WTC11 (cell line): Measurements from ENCODE around the gene TESK2. TPM values are rescaled to one million over a fixed set of nuclear protein-coding genes. Genes with fewer than 3 reads are reported as not detected.

Source experiments
- ATAC-seq: fragments of 200-7000 bp; cut with Tn5 transposase; 2 replicates; pipeline ENCODE4 v1.10.0; 2021; ENCODE audit warnings: mild to moderate bottlenecking, moderate library complexity
- CTCF ChIA-PET: fragments of 300-600 bp; sonication (Branson Sonifier 250); formaldehyde crosslinking; loops from one replicate; lab custom pipeline; 2021; ENCODE audit warnings: antibody characterized with exemption; lab: Charles Lee
- POLR2A ChIA-PET: fragments of 350-600 bp; sonication (Branson Sonifier 250); formaldehyde crosslinking; loops from one replicate; lab custom pipeline; 2021; ENCODE audit warnings: antibody characterized with exemption; lab: Charles Lee
- DNase-seq: peaks from one replicate; pipeline ENCODE4 v3.0.0; 2021; ENCODE audit warnings: low spot score
- H3K27ac Mint-ChIP-seq: 2 replicates; pipeline ENCODE4 v1.8.0; 2021; ENCODE audit warnings: mixed read lengths
- H3K27me3 Mint-ChIP-seq: 2 replicates; pipeline ENCODE4 v1.8.0; 2021; ENCODE audit warnings: low read depth, mild to moderate bottlenecking, moderate library complexity, mixed read lengths
- H3K36me3 Mint-ChIP-seq: 2 replicates; pipeline ENCODE4 v1.8.0; 2021; ENCODE audit warnings: mixed read lengths
- H3K4me1 Mint-ChIP-seq: 2 replicates; pipeline ENCODE4 v1.8.0; 2022; ENCODE audit warnings: mixed read lengths
- H3K4me3 Mint-ChIP-seq: 2 replicates; pipeline ENCODE4 v1.8.0; 2021; ENCODE audit warnings: mild to moderate bottlenecking, moderate library complexity, mixed read lengths
- H3K9me3 Mint-ChIP-seq: 2 replicates; pipeline ENCODE4 v1.8.0; 2021; ENCODE audit warnings: mixed read lengths
- CBFB ChIP-seq: sonication (generic); formaldehyde crosslinking; IDR thresholded peaks from 2 replicates; pipeline ENCODE4 v1.8.1; 2022; ENCODE audit warnings: mild to moderate bottlenecking, low read depth, missing genetic modification reagents
- CREB1 ChIP-seq: sonication (generic); formaldehyde crosslinking; IDR thresholded peaks from 2 replicates; pipeline ENCODE4 v1.8.0; 2023; ENCODE audit warnings: mild to moderate bottlenecking, missing genetic modification reagents
- FOXJ3 ChIP-seq: sonication (generic); formaldehyde crosslinking; IDR thresholded peaks from 2 replicates; pipeline ENCODE4 v1.9.0; 2021; ENCODE audit warnings: missing genetic modification reagents, mild to moderate bottlenecking, borderline replicate concordance
- FOXP1 ChIP-seq: sonication (generic); formaldehyde crosslinking; IDR thresholded peaks from 2 replicates; pipeline ENCODE4 v1.8.0; 2022; ENCODE audit warnings: missing genetic modification reagents, mild to moderate bottlenecking, moderate library complexity, borderline replicate concordance
- GABPB1 ChIP-seq: sonication (generic); formaldehyde crosslinking; IDR thresholded peaks from 2 replicates; pipeline ENCODE4 v1.8.1; 2023; ENCODE audit warnings: mild to moderate bottlenecking, missing genetic modification reagents
- HMGA2 ChIP-seq: fragments of 250-450 bp; sonication (Bioruptor Pico); IDR thresholded peaks from 2 replicates; pipeline ENCODE4 v1.4.0; 2021; ENCODE audit warnings: mild to moderate bottlenecking, moderate library complexity
- JAZF1 ChIP-seq: fragments of 250-450 bp; sonication (Bioruptor Pico); IDR thresholded peaks from 2 replicates; pipeline ENCODE4 v1.9.0; 2021; ENCODE audit warnings: moderate library complexity, mild to moderate bottlenecking, inconsistent platforms
- NFE2L1 ChIP-seq: sonication (generic); formaldehyde crosslinking; IDR thresholded peaks from 2 replicates; pipeline ENCODE4 v1.8.1; 2023; ENCODE audit warnings: missing genetic modification reagents
- TEAD1 ChIP-seq: sonication (generic); formaldehyde crosslinking; IDR thresholded peaks from 2 replicates; pipeline ENCODE4 v1.8.0; 2022; ENCODE audit warnings: mild to moderate bottlenecking, missing genetic modification reagents
- USF1 ChIP-seq: sonication (generic); formaldehyde crosslinking; IDR thresholded peaks from 2 replicates; pipeline ENCODE4 v1.8.0; 2022; ENCODE audit warnings: mild to moderate bottlenecking, missing genetic modification reagents
- ZBTB21 ChIP-seq: sonication (generic); formaldehyde crosslinking; IDR thresholded peaks from 2 replicates; pipeline ENCODE4 v1.8.1; 2023; ENCODE audit warnings: mild to moderate bottlenecking, missing genetic modification reagents, borderline replicate concordance
- ZNF263 ChIP-seq: sonication (generic); formaldehyde crosslinking; IDR thresholded peaks from 2 replicates; pipeline ENCODE4 v1.8.1; 2022; ENCODE audit warnings: low read depth, mild to moderate bottlenecking, moderate library complexity, missing genetic modification reagents
- ZNF423 ChIP-seq: fragments of 250-450 bp; sonication (Bioruptor Pico); IDR thresholded peaks from 2 replicates; pipeline ENCODE4 v2.1.2; 2022; ENCODE audit warnings: mild to moderate bottlenecking, moderate library complexity
- ZNF532 ChIP-seq: fragments of 250-450 bp; sonication (Bioruptor Pico); IDR thresholded peaks from 2 replicates; pipeline ENCODE4 v1.9.0; 2021; ENCODE audit warnings: mild to moderate bottlenecking, borderline replicate concordance
- total RNA-seq: library from RNA; stranded (reverse); gene quantifications from 3 replicates; pipeline ENCODE4 v1.2.3, GENCODE V29; 2021
- TF ChIP-seq, protein P1 (sequence below): sonication (generic); formaldehyde crosslinking; IDR thresholded peaks from 2 replicates; pipeline ENCODE4 v1.8.1; 2023; ENCODE audit warnings: mild to moderate bottlenecking, missing genetic modification reagents
- TF ChIP-seq, protein P2 (sequence below): sonication (generic); formaldehyde crosslinking; IDR thresholded peaks from 2 replicates; pipeline ENCODE4 v1.8.0; 2022; ENCODE audit warnings: missing genetic modification reagents
- TF ChIP-seq, protein P3 (sequence below): sonication (generic); formaldehyde crosslinking; IDR thresholded peaks from 2 replicates; pipeline ENCODE4 v1.8.0; 2022; ENCODE audit warnings: mild to moderate bottlenecking, missing genetic modification reagents
- TF ChIP-seq, protein P4 (sequence below): fragments of 250-450 bp; sonication (Bioruptor Pico); IDR thresholded peaks from 2 replicates; pipeline ENCODE4 v1.9.0; 2021; ENCODE audit warnings: mild to moderate bottlenecking

TESK2 gene
- total RNA-seq, 1 experiment from 2014 or later = 13.3 TPM

DNA sequence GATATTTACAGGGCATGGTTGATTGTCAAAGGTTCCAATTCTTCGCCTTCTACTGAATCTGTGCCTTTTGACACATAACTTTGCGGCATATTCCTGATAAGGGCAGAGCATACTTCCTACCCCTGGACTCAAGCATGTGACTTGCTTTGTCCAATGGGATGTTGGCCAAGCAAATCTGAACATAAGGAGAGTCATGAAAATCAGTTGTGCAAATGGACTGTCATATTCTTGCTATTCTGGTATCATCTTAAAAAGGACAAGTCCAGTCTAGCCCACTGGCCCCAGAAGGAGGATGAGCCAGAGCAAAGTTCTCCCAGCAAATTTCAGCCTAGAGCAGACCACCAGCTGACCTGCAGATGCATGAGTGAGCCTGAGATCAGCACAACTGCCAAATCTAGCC lies 109.7 kb downstream of the TESK2 start:
- H3K9me3 Mint-ChIP-seq = 0 out of 2 replicates have a peak, but pooled peaks cover 3% of the 10 kb centered on the region
- no peak overlapping the region for H3K27ac Mint-ChIP-seq
- no peak for DNase-seq
- no peak for TF ChIP-seq CREB1 (CRISPR knock-in tag)
- TF ChIP-seq, protein P1, sequence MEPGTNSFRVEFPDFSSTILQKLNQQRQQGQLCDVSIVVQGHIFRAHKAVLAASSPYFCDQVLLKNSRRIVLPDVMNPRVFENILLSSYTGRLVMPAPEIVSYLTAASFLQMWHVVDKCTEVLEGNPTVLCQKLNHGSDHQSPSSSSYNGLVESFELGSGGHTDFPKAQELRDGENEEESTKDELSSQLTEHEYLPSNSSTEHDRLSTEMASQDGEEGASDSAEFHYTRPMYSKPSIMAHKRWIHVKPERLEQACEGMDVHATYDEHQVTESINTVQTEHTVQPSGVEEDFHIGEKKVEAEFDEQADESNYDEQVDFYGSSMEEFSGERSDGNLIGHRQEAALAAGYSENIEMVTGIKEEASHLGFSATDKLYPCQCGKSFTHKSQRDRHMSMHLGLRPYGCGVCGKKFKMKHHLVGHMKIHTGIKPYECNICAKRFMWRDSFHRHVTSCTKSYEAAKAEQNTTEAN = no peak
- no peak for TF ChIP-seq HMGA2 (CRISPR knock-in tag)
- no peak for TF ChIP-seq USF1
- TF ChIP-seq TEAD1 (CRISPR knock-in tag) = no peak
- TF ChIP-seq, protein P2, sequence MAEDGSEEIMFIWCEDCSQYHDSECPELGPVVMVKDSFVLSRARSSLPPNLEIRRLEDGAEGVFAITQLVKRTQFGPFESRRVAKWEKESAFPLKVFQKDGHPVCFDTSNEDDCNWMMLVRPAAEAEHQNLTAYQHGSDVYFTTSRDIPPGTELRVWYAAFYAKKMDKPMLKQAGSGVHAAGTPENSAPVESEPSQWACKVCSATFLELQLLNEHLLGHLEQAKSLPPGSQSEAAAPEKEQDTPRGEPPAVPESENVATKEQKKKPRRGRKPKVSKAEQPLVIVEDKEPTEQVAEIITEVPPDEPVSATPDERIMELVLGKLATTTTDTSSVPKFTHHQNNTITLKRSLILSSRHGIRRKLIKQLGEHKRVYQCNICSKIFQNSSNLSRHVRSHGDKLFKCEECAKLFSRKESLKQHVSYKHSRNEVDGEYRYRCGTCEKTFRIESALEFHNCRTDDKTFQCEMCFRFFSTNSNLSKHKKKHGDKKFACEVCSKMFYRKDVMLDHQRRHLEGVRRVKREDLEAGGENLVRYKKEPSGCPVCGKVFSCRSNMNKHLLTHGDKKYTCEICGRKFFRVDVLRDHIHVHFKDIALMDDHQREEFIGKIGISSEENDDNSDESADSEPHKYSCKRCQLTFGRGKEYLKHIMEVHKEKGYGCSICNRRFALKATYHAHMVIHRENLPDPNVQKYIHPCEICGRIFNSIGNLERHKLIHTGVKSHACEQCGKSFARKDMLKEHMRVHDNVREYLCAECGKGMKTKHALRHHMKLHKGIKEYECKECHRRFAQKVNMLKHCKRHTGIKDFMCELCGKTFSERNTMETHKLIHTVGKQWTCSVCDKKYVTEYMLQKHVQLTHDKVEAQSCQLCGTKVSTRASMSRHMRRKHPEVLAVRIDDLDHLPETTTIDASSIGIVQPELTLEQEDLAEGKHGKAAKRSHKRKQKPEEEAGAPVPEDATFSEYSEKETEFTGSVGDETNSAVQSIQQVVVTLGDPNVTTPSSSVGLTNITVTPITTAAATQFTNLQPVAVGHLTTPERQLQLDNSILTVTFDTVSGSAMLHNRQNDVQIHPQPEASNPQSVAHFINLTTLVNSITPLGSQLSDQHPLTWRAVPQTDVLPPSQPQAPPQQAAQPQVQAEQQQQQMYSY = no peak
- TF ChIP-seq, protein P3, sequence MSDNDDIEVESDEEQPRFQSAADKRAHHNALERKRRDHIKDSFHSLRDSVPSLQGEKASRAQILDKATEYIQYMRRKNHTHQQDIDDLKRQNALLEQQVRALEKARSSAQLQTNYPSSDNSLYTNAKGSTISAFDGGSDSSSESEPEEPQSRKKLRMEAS (CRISPR knock-in tag) = no peak
- no peak for TF ChIP-seq NFE2L1 (CRISPR knock-in tag)
- TF ChIP-seq CBFB (CRISPR knock-in tag) = no peak
- TF ChIP-seq, all 79 proteins: peak for 0
- ChIA-PET POLR2A (no interaction called here), CTCF (no interaction called here)
- no peaks in the 10 kb centered on the region for H3K36me3 Mint-ChIP-seq
- H3K27me3 Mint-ChIP-seq = no peaks in the 10 kb centered on the region
- no peaks in the 10 kb centered on the region for H3K4me1 Mint-ChIP-seq
- H3K4me3 Mint-ChIP-seq = no peak overlapping the region
- ATAC-seq = no peak

DNA sequence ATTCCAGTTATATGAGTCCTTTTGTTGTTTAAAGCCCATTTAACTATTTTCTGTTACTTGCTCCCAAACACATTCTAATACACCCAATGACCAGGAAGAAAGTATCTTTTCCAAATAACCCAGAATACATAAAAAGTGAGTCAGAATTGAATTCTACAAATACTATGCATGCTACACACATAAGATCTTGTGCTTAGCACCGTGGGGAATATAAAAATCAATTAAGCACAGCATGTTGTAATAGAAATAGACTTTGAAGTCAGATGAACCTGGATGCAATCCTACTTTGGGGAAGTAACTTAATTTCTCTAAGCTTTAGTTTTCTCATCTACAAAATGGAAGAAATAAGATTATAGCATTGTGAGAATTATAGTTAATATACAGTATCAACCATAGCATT lies 110.2 kb downstream of the TESK2 start:
- H3K27ac Mint-ChIP-seq = no peak overlapping the region
- POLR2A ChIA-PET = no interaction called here

More for the DNA sequence above, 110.2 kb downstream of the TESK2 start:
- Mint-ChIP-seq H3K4me1 (no peaks in the 10 kb centered on the region), H3K4me3 (no peak overlapping the region), H3K9me3 (0 out of 2 replicates have a peak, but pooled peaks cover 3% of the 10 kb centered on the region), H3K36me3 (no peaks in the 10 kb centered on the region), H3K27me3 (no peaks in the 10 kb centered on the region)
- TF ChIP-seq ZNF532 (CRISPR knock-in tag) (no peak), ZNF423 (CRISPR knock-in tag) (no peak), GABPB1 (CRISPR knock-in tag) (no peak), JAZF1 (CRISPR knock-in tag) (no peak), FOXP1 (no peak), ZBTB21 (CRISPR knock-in tag) (no peak), FOXJ3 (CRISPR knock-in tag) (no peak), HMGA2 (CRISPR knock-in tag) (no peak), ZNF263 (CRISPR knock-in tag) (no peak)
- TF ChIP-seq, protein P4, sequence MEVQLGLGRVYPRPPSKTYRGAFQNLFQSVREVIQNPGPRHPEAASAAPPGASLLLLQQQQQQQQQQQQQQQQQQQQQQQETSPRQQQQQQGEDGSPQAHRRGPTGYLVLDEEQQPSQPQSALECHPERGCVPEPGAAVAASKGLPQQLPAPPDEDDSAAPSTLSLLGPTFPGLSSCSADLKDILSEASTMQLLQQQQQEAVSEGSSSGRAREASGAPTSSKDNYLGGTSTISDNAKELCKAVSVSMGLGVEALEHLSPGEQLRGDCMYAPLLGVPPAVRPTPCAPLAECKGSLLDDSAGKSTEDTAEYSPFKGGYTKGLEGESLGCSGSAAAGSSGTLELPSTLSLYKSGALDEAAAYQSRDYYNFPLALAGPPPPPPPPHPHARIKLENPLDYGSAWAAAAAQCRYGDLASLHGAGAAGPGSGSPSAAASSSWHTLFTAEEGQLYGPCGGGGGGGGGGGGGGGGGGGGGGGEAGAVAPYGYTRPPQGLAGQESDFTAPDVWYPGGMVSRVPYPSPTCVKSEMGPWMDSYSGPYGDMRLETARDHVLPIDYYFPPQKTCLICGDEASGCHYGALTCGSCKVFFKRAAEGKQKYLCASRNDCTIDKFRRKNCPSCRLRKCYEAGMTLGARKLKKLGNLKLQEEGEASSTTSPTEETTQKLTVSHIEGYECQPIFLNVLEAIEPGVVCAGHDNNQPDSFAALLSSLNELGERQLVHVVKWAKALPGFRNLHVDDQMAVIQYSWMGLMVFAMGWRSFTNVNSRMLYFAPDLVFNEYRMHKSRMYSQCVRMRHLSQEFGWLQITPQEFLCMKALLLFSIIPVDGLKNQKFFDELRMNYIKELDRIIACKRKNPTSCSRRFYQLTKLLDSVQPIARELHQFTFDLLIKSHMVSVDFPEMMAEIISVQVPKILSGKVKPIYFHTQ = no peak
- no peak for DNase-seq
- ATAC-seq = no peak
- CTCF ChIA-PET = no interaction called here
